T47D (cell line): ENCODE data around the gene HAUS1.
A peak's percentile ranks its signal among the peaks of the same experiment; 100 is the strongest.
"Not testable (repeated sequence)": the region's sequence is repeated elsewhere in the genome, so short reads cannot be mapped to it uniquely, and the experiment has no call there.

ENCODE experiments used
- DNase-seq, 2 experiments: peaks; one replicate each; pipeline versions ENCODE4 v3.0.0 to v3.0.0-alpha.2; 2011 to 2012; ENCODE audit warnings: low read depth in 1 of 2, low spot score in 1 of 2
- JUND ChIP-seq: IDR thresholded peaks from 2 replicates; pipeline ENCODE4 v1.6.1; 2012; ENCODE audit warnings: low read depth
- in situ Hi-C: cut with HindIII; loops from 2 replicates; pipeline ENCODE4 v1.10.0; 2016; ENCODE audit warnings: low sequenced_read_pairs, low pct_unique_long_range_greater_than_20kb

HAUS1 gene

GRCh38 chr18:46070815-46071652 is 33.2 kb upstream of the HAUS1 start:
- no peak for TF ChIP-seq JUND
- peak in 1 of 2 experiments; percentile 26 for DNase-seq
- in situ Hi-C loops = no loop called here

DNA sequence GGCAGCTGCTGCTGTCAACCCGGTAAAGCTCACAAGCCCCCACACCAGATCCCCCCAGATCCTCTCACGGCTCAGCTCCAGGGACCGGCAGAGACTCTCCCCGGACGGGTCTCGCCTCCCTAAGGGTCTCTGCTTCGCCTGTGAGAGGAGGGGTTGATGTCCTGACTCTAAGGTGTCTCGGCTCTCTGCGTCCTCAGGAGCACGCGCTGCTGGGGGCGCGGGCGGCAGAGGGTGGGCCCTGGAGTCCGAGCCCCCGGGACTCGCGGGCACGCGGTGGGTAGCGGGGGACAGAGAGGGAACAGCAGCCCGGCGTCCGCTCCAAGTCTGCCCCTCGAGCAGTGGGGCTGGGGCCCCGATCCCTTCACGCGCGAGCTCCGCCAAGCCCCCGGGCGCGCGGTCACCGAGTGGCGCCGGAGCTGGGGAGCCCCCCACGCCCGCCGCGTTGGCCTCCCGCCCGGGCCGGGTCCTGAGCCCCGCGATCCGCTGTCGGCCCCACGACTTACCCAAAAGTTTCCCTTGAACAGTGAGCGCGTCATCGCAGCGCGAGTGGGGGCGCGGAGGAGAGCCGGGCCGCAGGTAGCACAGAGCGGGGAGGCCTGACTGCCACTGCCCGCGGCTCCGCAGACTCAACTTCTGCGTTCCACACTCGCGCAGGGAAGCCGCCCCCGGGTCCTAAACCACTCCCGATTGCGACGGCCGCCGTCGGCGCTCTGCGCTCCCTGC is 32.4 kb upstream of the HAUS1 start, which contains the start of gene PSTPIP2:
PSTPIP2 (minus strand) TSS at position 608 of the 723 bp plus-strand sequence; CDS start at position 536, 72 bp downstream.
- DNase-seq = peak; percentile 19 to 73
- no peak for TF ChIP-seq JUND
- in situ Hi-C loops = no loop called here

DNA sequence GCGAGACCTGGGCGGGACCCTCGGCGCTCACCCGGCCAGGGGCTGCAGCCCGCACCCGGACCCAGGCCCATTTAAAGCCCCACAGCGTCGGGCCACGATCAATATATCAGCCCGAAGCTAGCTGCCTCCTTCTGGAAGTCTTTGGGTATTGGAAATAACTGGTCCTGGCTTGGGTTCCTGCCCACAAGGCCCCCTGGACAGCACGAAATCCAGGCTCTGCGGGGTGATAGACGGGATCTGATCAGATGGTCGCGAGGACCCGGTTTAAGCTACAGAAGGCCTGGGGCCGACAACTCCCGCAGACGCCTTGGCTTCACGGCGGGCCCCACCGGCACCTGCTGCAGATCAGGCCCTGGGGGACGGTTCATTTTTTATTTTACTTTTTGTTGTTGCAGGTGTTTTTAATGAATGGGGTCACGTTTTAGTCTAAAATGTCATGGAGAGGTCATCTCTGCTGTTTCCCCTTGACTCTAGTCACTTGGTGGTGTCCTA is 31.8 kb upstream of the HAUS1 start:
- DNase-seq = no peak
- in situ Hi-C loops = no loop called here
- no peak for TF ChIP-seq JUND

DNA sequence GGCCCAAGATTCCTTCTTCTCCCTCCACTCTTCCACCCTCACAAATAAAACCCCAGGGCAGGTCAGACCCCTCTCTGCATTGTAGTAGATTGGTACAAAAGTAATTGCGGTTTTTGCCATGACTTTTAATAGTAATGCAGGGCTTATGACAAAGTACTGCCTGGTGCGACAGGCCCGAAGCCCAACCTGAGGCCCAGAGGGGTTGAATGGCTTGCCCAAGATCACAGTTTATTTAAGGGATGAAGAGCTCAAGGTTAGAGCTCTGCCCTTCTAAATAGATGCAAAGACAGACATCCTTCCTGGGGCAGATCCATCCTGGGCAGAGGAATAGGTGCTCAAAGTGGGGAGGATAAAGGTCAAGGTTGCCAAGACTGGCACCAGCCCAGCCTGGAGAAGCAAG is 31.2 kb upstream of the HAUS1 start:
- no peak for DNase-seq
- in situ Hi-C loops = no loop called here
- no peak for TF ChIP-seq JUND

GRCh38 chr18:46073474-46074331 is 30.5 kb upstream of the HAUS1 start:
- TF ChIP-seq JUND = no peak
- in situ Hi-C loops = no loop called here
- peak in 1 of 2 experiments; percentile 80 for DNase-seq

DNA sequence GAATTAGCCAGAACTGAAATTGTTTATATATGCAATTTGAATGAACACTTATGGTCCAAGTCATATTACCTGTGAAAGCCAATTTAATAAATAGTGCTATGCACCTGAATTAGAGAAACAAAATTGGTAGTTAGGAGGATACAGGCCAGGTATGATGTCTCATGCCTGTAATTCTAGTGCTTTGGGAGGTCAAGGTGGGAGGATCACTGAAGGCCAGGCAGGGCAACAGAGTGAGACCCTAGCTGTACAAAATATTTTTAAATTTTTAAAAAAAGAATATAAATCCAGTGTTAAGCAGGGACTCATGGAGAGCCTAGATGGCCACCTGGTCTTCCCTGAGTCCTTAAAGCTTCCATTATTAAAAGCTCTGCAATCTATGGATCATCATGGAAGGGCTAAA is 24.8 kb upstream of the HAUS1 start:
- in situ Hi-C loops = no loop called here
- TF ChIP-seq JUND = no peak
- no peak for DNase-seq

DNA sequence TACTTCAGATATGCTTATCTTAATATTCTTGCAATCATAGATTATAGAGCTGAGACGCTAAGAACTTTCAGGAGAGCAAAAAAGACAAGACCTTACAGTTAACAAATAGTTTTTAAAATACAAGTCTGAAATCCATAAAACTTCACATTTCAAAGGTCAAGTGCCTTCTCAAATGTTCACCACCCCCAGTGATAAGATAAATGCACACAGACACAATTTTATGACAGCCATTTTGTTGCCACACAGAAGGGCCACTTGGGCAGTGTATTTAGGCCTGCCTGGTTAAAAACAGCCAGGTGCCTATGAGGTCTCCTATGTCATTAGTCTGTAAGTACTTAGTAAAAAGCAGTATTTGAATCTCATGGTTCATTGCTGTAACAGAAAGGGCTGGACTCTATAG is 24.0 kb upstream of the HAUS1 start:
- in situ Hi-C loops = no loop called here
- no peak for TF ChIP-seq JUND
- no peak for DNase-seq

GRCh38 chr18:46084431-46084830 is 19.8 kb upstream of the HAUS1 start:
- no peak for DNase-seq
- in situ Hi-C loops = no loop called here
- TF ChIP-seq JUND = no peak

DNA sequence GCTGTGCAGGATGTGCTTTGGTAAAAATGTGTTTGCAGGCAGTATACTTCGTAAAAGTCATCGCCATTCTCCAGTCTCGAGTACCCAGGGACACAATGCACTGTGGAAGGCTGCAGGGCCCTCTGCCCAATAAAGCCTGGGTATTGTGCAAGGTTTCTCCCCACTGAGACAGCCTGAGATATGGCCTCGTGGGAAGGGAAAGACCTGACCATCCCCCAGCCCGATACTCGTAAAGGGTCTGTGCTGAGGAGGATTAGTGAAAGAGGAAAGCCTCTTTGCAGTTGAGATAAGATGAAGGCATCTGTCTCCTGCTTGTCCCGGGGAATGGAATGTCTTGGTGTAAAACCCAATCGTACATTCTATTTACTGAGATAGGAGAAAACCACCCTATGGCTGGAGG is 15.7 kb upstream of the HAUS1 start:
- in situ Hi-C loops, DNase-seq: not testable (repeated sequence)

DNA sequence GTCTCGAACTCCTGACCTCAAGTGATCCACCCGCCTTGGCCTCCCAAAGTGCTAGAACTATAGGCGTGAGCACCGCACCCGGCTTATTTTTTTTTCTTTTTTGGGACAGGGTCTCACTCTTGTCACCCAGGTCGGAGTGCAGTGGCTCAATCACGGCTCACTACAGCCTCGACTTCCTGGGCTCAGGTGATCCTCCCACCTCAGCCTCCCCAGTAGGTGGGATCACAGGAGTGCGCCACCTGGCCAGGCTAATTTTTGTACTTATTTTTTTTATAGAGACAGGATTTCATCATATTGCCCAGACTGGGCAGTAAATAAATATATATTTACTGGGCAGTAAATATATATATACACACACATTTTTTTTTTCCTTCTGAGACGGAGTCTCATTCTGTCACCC is 8.7 kb upstream of the HAUS1 start:
- no peak for TF ChIP-seq JUND
- no peak for DNase-seq
- in situ Hi-C loops = no loop called here

GRCh38 chr18:46096651-46097300 is 7.4 kb upstream of the HAUS1 start:
- no peak for DNase-seq
- no peak for TF ChIP-seq JUND
- in situ Hi-C loops = no loop called here

- in situ Hi-C loops = no loop called here
- no peak for DNase-seq
- no peak for TF ChIP-seq JUND
These were observed 6.8 kb upstream of the HAUS1 start for GRCh38 chr18:46097431-46097800.
